CD4-positive, CD25-positive, alpha-beta regulatory T cell (primary cell): ENCODE results near the gene GTF2B. TPM values are rescaled to one million over a fixed set of nuclear protein-coding genes. Genes with fewer than 3 reads are reported as not detected.
"Not testable (repeated sequence)": the region's sequence is repeated elsewhere in the genome, so short reads cannot be mapped to it uniquely, and the experiment has no call there.

Experiments used
- ATAC-seq, 2 donors: fragments of 150-1000 bp; cut with Tn5 transposase; one replicate each; pipeline ENCODE4 v1.10.0; 2021; ENCODE audit warnings: low read depth in 2 of 2, moderate number of reproducible peaks in 2 of 2, moderate library complexity in 1 of 2
- DNase-seq, 3 donors: peaks; one replicate each; pipeline versions ENCODE4 v3.0.0 to v3.0.0-alpha.2; 2012 to 2022; ENCODE audit warnings: mixed read lengths in 1 of 3
- H3K27ac ChIP-seq: one replicate; pipeline ENCODE4 v1.7.0; 2013; ENCODE audit warnings: mild to moderate bottlenecking, low read length; ENCODE audit not compliant: insufficient read depth, poor library complexity, severe bottlenecking
- H3K27me3 ChIP-seq: one replicate; pipeline ENCODE4 v1.7.0; 2013; ENCODE audit warnings: low read length; ENCODE audit not compliant: control insufficient read depth, insufficient read depth
- H3K36me3 ChIP-seq: one replicate; pipeline ENCODE4 v1.7.0; 2013; ENCODE audit warnings: mild to moderate bottlenecking, low read length, moderate library complexity; ENCODE audit not compliant: control insufficient read depth, insufficient read depth
- H3K4me1 ChIP-seq: 2 replicates; pipeline ENCODE4 v1.7.0; 2013; ENCODE audit warnings: mild to moderate bottlenecking, low read length; ENCODE audit not compliant: insufficient read depth, control insufficient read depth, poor library complexity, severe bottlenecking
- H3K4me3 ChIP-seq: one replicate; pipeline ENCODE4 v1.7.0; 2013; ENCODE audit warnings: low read depth, mild to moderate bottlenecking, low read length, moderate library complexity
- H3K9me3 ChIP-seq, 2 experiments: 1 replicate in 1 of 2; 2 replicates in 1 of 2; pipeline ENCODE4 v1.7.0; 2013; ENCODE audit warnings: low read length in 2 of 2, mild to moderate bottlenecking in 1 of 2, moderate library complexity in 1 of 2; ENCODE audit not compliant: control insufficient read depth in 2 of 2
- H3K27ac Mint-ChIP-seq, 3 donors: one replicate each; pipeline ENCODE4 v1.8.0; 2020 to 2022; ENCODE audit warnings: mild to moderate bottlenecking in 3 of 3, mixed read lengths in 3 of 3, moderate library complexity in 2 of 3
- H3K27me3 Mint-ChIP-seq: one replicate; pipeline ENCODE4 v1.8.0; 2022; ENCODE audit warnings: mild to moderate bottlenecking, mixed read lengths
- H3K36me3 Mint-ChIP-seq: one replicate; pipeline ENCODE4 v1.8.0; 2020; ENCODE audit warnings: mixed read lengths
- H3K4me1 Mint-ChIP-seq, 4 donors: one replicate each; pipeline ENCODE4 v1.8.0; 2020 to 2022; ENCODE audit warnings: mixed read lengths in 4 of 4, mild to moderate bottlenecking in 1 of 4
- H3K4me3 Mint-ChIP-seq, 4 donors: one replicate each; pipeline ENCODE4 v1.8.0; 2020 to 2022; ENCODE audit warnings: mild to moderate bottlenecking in 4 of 4, mixed read lengths in 4 of 4, moderate library complexity in 3 of 4
- H3K9me3 Mint-ChIP-seq, 7 donors: one replicate each; pipeline ENCODE4 v1.8.0; 2020 to 2022; ENCODE audit warnings: mixed read lengths in 7 of 7, mild to moderate bottlenecking in 3 of 7, moderate library complexity in 2 of 7
- polyA plus RNA-seq, 4 donors: library from polyadenylated mRNA; unstranded; fragments of 300-500 nt; fragmentation: Illumina TruSeq; gene quantifications; one replicate each; pipeline ENCODE4 v1.2.3, GENCODE V29; 2021
- total RNA-seq: library from RNA; stranded (reverse); gene quantifications from one replicate; pipeline ENCODE4 v1.2.3, GENCODE V29; 2022

GTF2B gene
- total and polyA plus RNA-seq, 5 donors from 2014 or later, result 66.0 to 89.4 (median 73.9) TPM

GRCh38 chr1:88873737-88874349 is 17.5 kb downstream of the GTF2B start:
- Mint-ChIP-seq H3K36me3 (peaks cover 17% of the 10 kb centered on the region), H3K27me3 (no peaks in the 10 kb centered on the region), H3K4me1 (peaks cover 29 to 78% (median 45%) of the 10 kb centered on the region in 4 donors), H3K9me3 (no peaks in the 10 kb centered on the region), H3K27ac (peak overlapping the region in 1 of 3 donors; percentile 20), H3K4me3 (peak overlapping the region in 2 of 4 donors; percentile 19 to 58)
- no peaks in the 10 kb centered on the region for H3K27me3 ChIP-seq
- H3K4me1 ChIP-seq, result peaks cover 21% of the 10 kb centered on the region
- H3K27ac ChIP-seq, result no peak overlapping the region
- H3K9me3 ChIP-seq, result no peaks in the 10 kb centered on the region
- no peak for ATAC-seq
- no peak for DNase-seq
- no peak overlapping the region for H3K4me3 ChIP-seq
- H3K36me3 ChIP-seq, result peaks cover 20% of the 10 kb centered on the region

GRCh38 chr1:88869644-88870043 is 21.7 kb downstream of the GTF2B start:
- peaks cover 36% of the 10 kb centered on the region for H3K4me1 ChIP-seq
- H3K4me3 Mint-ChIP-seq, H3K27me3 Mint-ChIP-seq, H3K9me3 ChIP-seq, H3K4me3 ChIP-seq, ATAC-seq, H3K27me3 ChIP-seq, H3K27ac ChIP-seq, DNase-seq, H3K36me3 ChIP-seq, H3K9me3 Mint-ChIP-seq: not testable (repeated sequence)
- Mint-ChIP-seq H3K4me1 (peaks cover 38 to 85% (median 53%) of the 10 kb centered on the region in 4 donors), H3K36me3 (peaks cover 16% of the 10 kb centered on the region), H3K27ac (peak overlapping the region in 1 of 3 donors; percentile 26)

- peaks cover 19% of the 10 kb centered on the region for H3K36me3 Mint-ChIP-seq
- H3K4me3 ChIP-seq, result peak overlapping the region; percentile 38
- peaks cover 27% of the 10 kb centered on the region for H3K4me1 ChIP-seq
- peak overlapping the region in 2 of 3 donors; percentile 23 to 51 for H3K27ac Mint-ChIP-seq
- no peaks in the 10 kb centered on the region for H3K27me3 Mint-ChIP-seq
- H3K36me3 ChIP-seq, result peaks cover 16% of the 10 kb centered on the region
- H3K9me3 ChIP-seq, result no peaks in the 10 kb centered on the region
- ATAC-seq (no peak), DNase-seq (peak in 1 of 3 donors; percentile 12)
- peak overlapping the region; percentile 47 to 64 (median 56) for H3K4me3 Mint-ChIP-seq
- peak overlapping the region; percentile 15 for H3K27ac ChIP-seq
- peaks cover 42 to 85% (median 56%) of the 10 kb centered on the region in 4 donors for H3K4me1 Mint-ChIP-seq
- H3K27me3 ChIP-seq, result no peaks in the 10 kb centered on the region
- no peaks in the 10 kb centered on the region for H3K9me3 Mint-ChIP-seq
Measured at GRCh38 chr1:88867743-88868521, 23.4 kb downstream of the GTF2B start.

GRCh38 chr1:88851303-88852063 is 39.9 kb downstream of the GTF2B start:
- Mint-ChIP-seq H3K27me3 (no peaks in the 10 kb centered on the region), H3K27ac (peak overlapping the region in 1 of 3 donors; percentile 15), H3K4me3 (no peak overlapping the region), H3K9me3 (no peaks in the 10 kb centered on the region), H3K4me1 (peaks cover 0 to 8% (median 5%) of the 10 kb centered on the region in 4 donors), H3K36me3 (peaks cover 28% of the 10 kb centered on the region)
- ATAC-seq (no peak), DNase-seq (no peak)
- H3K4me1 ChIP-seq, result no peaks in the 10 kb centered on the region
- H3K27me3 ChIP-seq, result no peaks in the 10 kb centered on the region
- H3K27ac ChIP-seq, result no peak overlapping the region
- no peak overlapping the region for H3K4me3 ChIP-seq
- H3K9me3 ChIP-seq, result no peaks in the 10 kb centered on the region
- H3K36me3 ChIP-seq, result peaks cover 42% of the 10 kb centered on the region

- Mint-ChIP-seq H3K27ac (no peak overlapping the region), H3K9me3 (no peaks in the 10 kb centered on the region)
- ATAC-seq, result no peak
Measured at GRCh38 chr1:88847643-88848042, 43.7 kb downstream of the GTF2B start.

GRCh38 chr1:88825721-88826120 is 65.6 kb downstream of the GTF2B start:
- H3K27ac Mint-ChIP-seq, result peak overlapping the region in 1 of 3 donors; percentile 65
- H3K4me3 Mint-ChIP-seq, result no peak overlapping the region

More at GRCh38 chr1:88847643-88848042, 43.7 kb downstream of the GTF2B start:
- Mint-ChIP-seq H3K27me3 (no peaks in the 10 kb centered on the region), H3K4me3 (no peak overlapping the region), H3K4me1 (peaks cover 0 to 2% (median 0%) of the 10 kb centered on the region in 4 donors), H3K36me3 (peaks cover 14% of the 10 kb centered on the region)
- Histone ChIP-seq H3K27ac (no peak overlapping the region), H3K4me1 (no peaks in the 10 kb centered on the region), H3K36me3 (peaks cover 13% of the 10 kb centered on the region), H3K9me3 (no peaks in the 10 kb centered on the region), H3K27me3 (no peaks in the 10 kb centered on the region), H3K4me3 (no peak overlapping the region)
- no peak for DNase-seq

GRCh38 chr1:88819642-88820041 is 71.7 kb downstream of the GTF2B start:
- not testable (repeated sequence) for H3K27ac Mint-ChIP-seq, ATAC-seq, H3K4me1 Mint-ChIP-seq, DNase-seq, H3K27me3 Mint-ChIP-seq, H3K4me3 Mint-ChIP-seq, H3K4me1 ChIP-seq, H3K27me3 ChIP-seq, H3K27ac ChIP-seq, H3K9me3 Mint-ChIP-seq, H3K9me3 ChIP-seq, H3K4me3 ChIP-seq
- peaks cover 37% of the 10 kb centered on the region for H3K36me3 Mint-ChIP-seq
- H3K36me3 ChIP-seq, result peaks cover 15% of the 10 kb centered on the region

More at GRCh38 chr1:88825721-88826120, 65.6 kb downstream of the GTF2B start:
- Histone ChIP-seq H3K27ac (no peak overlapping the region), H3K4me3 (no peak overlapping the region), H3K27me3 (no peaks in the 10 kb centered on the region), H3K4me1 (no peaks in the 10 kb centered on the region), H3K9me3 (no peaks in the 10 kb centered on the region), H3K36me3 (peaks cover 18% of the 10 kb centered on the region)
- no peak for ATAC-seq
- Mint-ChIP-seq H3K27me3 (no peaks in the 10 kb centered on the region), H3K4me1 (no peaks in the 10 kb centered on the region), H3K9me3 (no peaks in the 10 kb centered on the region), H3K36me3 (peaks cover 29% of the 10 kb centered on the region)
- no peak for DNase-seq
